SK-N-SH treated with all-trans-retinoic acid at 6 μM for 48 hours (cell line): Measurements from ENCODE around the gene LTBP2.

Experiments
- ATAC-seq: fragments of 200-7000 bp; cut with Tn5 transposase; 3 replicates; pipeline ENCODE4 v1.9.1; 2020; ENCODE audit warnings: mild to moderate bottlenecking, moderate library complexity
- ARNTL ChIP-seq: fragments of 450-650 bp; formaldehyde crosslinking; IDR thresholded peaks from 2 replicates; pipeline ENCODE4 v1.5.0; 2020; ENCODE audit warnings: low read depth, mild to moderate bottlenecking, moderate library complexity, borderline replicate concordance
- CSDC2 ChIP-seq: fragments of 250-450 bp; sonication (Bioruptor Pico); IDR thresholded peaks from 2 replicates; pipeline ENCODE4 v1.5.0; 2020; ENCODE audit warnings: mild to moderate bottlenecking, moderate library complexity
- ESRRG ChIP-seq: fragments of 250-450 bp; sonication (Bioruptor Pico); IDR thresholded peaks from 2 replicates; pipeline ENCODE4 v1.6.1; 2021; ENCODE audit warnings: mild to moderate bottlenecking
- GLIS3 ChIP-seq: fragments of 250-450 bp; sonication (Bioruptor Pico); IDR thresholded peaks from 2 replicates; pipeline ENCODE4 v1.5.0; 2020; ENCODE audit warnings: mild to moderate bottlenecking, moderate library complexity
- ISL1 ChIP-seq: fragments of 250-450 bp; sonication (Bioruptor Pico); IDR thresholded peaks from 2 replicates; pipeline ENCODE4 v2.1.2; 2022; ENCODE audit warnings: mild to moderate bottlenecking, moderate library complexity
- OSR1 ChIP-seq: fragments of 250-450 bp; sonication (Bioruptor Pico); IDR thresholded peaks from 2 replicates; pipeline ENCODE4 v1.8.0; 2022; ENCODE audit warnings: moderate library complexity, mild to moderate bottlenecking, inconsistent platforms
- PATZ1 ChIP-seq: fragments of 250-450 bp; sonication (Bioruptor Pico); IDR thresholded peaks from 2 replicates; pipeline ENCODE4 v1.8.0; 2020; ENCODE audit warnings: mild to moderate bottlenecking, moderate library complexity, borderline replicate concordance
- POU6F1 ChIP-seq: fragments of 250-450 bp; sonication (Bioruptor Pico); IDR thresholded peaks from 2 replicates; pipeline ENCODE4 v1.8.0; 2021; ENCODE audit warnings: low read depth, mild to moderate bottlenecking, moderate library complexity, borderline replicate concordance
- PPARA ChIP-seq: fragments of 250-450 bp; sonication (Bioruptor Pico); IDR thresholded peaks from 2 replicates; pipeline ENCODE4 v1.5.0; 2020; ENCODE audit warnings: mild to moderate bottlenecking, borderline replicate concordance
- RARB ChIP-seq: fragments of 250-450 bp; sonication (Bioruptor Pico); IDR thresholded peaks from 2 replicates; pipeline ENCODE4 v1.8.0; 2021; ENCODE audit warnings: mild to moderate bottlenecking, moderate library complexity
- SNAI2 ChIP-seq: fragments of 250-450 bp; sonication (Bioruptor Pico); IDR thresholded peaks from 2 replicates; pipeline ENCODE4 v1.5.0; 2020; ENCODE audit warnings: mild to moderate bottlenecking, moderate library complexity
- TCF4 ChIP-seq: fragments of 250-450 bp; sonication (Bioruptor Pico); IDR thresholded peaks from 2 replicates; pipeline ENCODE4 v1.8.0; 2021; ENCODE audit warnings: mild to moderate bottlenecking, moderate library complexity, borderline replicate concordance
- TOX ChIP-seq: fragments of 250-450 bp; sonication (Bioruptor Pico); IDR thresholded peaks from 2 replicates; pipeline ENCODE4 v1.8.0; 2021; ENCODE audit warnings: mild to moderate bottlenecking, moderate library complexity, borderline replicate concordance
- ZC3H10 ChIP-seq: fragments of 250-450 bp; sonication (Bioruptor Pico); IDR thresholded peaks from 2 replicates; pipeline ENCODE4 v1.5.1; 2021; ENCODE audit warnings: mild to moderate bottlenecking, moderate library complexity
- ZFP3 ChIP-seq: fragments of 250-450 bp; sonication (Bioruptor Pico); IDR thresholded peaks from 2 replicates; pipeline ENCODE4 v1.5.0; 2020; ENCODE audit warnings: mild to moderate bottlenecking, moderate library complexity
- ZFP30 ChIP-seq: fragments of 450-650 bp; formaldehyde crosslinking; IDR thresholded peaks from 2 replicates; pipeline ENCODE4 v1.5.0; 2022; ENCODE audit warnings: mild to moderate bottlenecking, moderate library complexity
- ZNF565 ChIP-seq: fragments of 450-650 bp; formaldehyde crosslinking; conservative IDR thresholded peaks from 2 replicates; pipeline ENCODE4 v1.5.0; 2020; ENCODE audit warnings: low read depth, mild to moderate bottlenecking, moderate library complexity
- ZNF70 ChIP-seq: fragments of 450-650 bp; formaldehyde crosslinking; IDR thresholded peaks from 2 replicates; pipeline ENCODE4 v1.5.0; 2020; ENCODE audit warnings: mild to moderate bottlenecking, moderate library complexity
- ZNF8 ChIP-seq: fragments of 450-650 bp; formaldehyde crosslinking; IDR thresholded peaks from 2 replicates; pipeline ENCODE4 v1.5.0; 2020; ENCODE audit warnings: mild to moderate bottlenecking, moderate library complexity
- TF ChIP-seq, protein P1 (sequence below): fragments of 250-450 bp; sonication (Bioruptor Pico); IDR thresholded peaks from 2 replicates; pipeline ENCODE4 v1.5.1; 2020; ENCODE audit warnings: low read depth, mild to moderate bottlenecking, moderate library complexity
- TF ChIP-seq, protein P2 (sequence below): fragments of 250-450 bp; sonication (Bioruptor Pico); IDR thresholded peaks from 2 replicates; pipeline ENCODE4 v1.5.1; 2021; ENCODE audit warnings: mild to moderate bottlenecking, moderate library complexity
- TF ChIP-seq, protein P3 (sequence below): fragments of 250-450 bp; sonication (Bioruptor Pico); IDR thresholded peaks from 2 replicates; pipeline ENCODE4 v1.5.0; 2020; ENCODE audit warnings: mild to moderate bottlenecking, moderate library complexity

LTBP2 gene

DNA sequence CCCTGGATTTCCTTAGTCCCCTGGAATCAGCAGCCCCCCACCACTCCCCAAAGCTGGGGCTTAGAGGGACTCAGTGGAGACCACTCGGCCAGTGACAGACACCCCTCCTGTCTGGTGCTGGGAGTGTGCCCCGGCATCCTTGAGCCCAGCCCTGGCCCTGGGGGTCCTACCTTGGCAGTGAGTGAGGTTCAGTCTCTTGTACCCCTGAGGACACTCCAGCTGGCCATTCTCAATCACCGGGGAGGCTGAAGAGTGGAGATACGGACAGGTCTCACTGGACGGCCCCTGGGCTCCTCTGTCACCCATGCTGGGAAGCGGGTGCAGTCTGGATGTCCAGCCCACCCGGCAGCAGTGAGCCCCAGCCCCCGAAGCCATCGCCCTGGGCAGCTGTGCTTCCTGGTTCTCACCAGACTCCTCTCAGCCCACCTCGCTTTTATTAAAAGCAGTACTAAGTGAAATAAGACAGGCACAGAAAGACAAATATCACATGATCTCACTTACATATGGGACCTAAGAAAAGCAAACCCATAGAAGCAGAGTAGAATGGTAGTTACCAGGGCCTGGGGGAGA, 76.2 kb downstream of the LTBP2 start:
- no peak for ATAC-seq
- TF ChIP-seq PPARA (CRISPR knock-in tag) = no peak
- no peak for TF ChIP-seq ZFP30 (CRISPR knock-in tag)
- no peak for TF ChIP-seq ZNF565 (CRISPR knock-in tag)
- TF ChIP-seq TOX (CRISPR knock-in tag) = no peak
- TF ChIP-seq SNAI2 (CRISPR knock-in tag) = no peak
- TF ChIP-seq GLIS3 (CRISPR knock-in tag) = no peak
- no peak for TF ChIP-seq PATZ1 (CRISPR knock-in tag)
- TF ChIP-seq ISL1 (CRISPR knock-in tag) = no peak
- TF ChIP-seq ZC3H10 = no peak
- no peak for TF ChIP-seq ZNF70 (CRISPR knock-in tag)
- no peak for TF ChIP-seq ZNF8 (CRISPR knock-in tag)
- TF ChIP-seq, protein P1, sequence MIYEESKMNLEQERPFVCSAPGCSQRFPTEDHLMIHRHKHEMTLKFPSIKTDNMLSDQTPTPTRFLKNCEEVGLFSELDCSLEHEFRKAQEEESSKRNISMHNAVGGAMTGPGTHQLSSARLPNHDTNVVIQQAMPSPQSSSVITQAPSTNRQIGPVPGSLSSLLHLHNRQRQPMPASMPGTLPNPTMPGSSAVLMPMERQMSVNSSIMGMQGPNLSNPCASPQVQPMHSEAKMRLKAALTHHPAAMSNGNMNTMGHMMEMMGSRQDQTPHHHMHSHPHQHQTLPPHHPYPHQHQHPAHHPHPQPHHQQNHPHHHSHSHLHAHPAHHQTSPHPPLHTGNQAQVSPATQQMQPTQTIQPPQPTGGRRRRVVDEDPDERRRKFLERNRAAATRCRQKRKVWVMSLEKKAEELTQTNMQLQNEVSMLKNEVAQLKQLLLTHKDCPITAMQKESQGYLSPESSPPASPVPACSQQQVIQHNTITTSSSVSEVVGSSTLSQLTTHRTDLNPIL (CRISPR knock-in tag) = no peak
- TF ChIP-seq, protein P2, sequence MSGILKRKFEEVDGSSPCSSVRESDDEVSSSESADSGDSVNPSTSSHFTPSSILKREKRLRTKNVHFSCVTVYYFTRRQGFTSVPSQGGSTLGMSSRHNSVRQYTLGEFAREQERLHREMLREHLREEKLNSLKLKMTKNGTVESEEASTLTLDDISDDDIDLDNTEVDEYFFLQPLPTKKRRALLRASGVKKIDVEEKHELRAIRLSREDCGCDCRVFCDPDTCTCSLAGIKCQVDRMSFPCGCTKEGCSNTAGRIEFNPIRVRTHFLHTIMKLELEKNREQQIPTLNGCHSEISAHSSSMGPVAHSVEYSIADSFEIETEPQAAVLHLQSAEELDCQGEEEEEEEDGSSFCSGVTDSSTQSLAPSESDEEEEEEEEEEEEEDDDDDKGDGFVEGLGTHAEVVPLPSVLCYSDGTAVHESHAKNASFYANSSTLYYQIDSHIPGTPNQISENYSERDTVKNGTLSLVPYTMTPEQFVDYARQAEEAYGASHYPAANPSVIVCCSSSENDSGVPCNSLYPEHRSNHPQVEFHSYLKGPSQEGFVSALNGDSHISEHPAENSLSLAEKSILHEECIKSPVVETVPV (CRISPR knock-in tag) = no peak
- TF ChIP-seq, protein P3, sequence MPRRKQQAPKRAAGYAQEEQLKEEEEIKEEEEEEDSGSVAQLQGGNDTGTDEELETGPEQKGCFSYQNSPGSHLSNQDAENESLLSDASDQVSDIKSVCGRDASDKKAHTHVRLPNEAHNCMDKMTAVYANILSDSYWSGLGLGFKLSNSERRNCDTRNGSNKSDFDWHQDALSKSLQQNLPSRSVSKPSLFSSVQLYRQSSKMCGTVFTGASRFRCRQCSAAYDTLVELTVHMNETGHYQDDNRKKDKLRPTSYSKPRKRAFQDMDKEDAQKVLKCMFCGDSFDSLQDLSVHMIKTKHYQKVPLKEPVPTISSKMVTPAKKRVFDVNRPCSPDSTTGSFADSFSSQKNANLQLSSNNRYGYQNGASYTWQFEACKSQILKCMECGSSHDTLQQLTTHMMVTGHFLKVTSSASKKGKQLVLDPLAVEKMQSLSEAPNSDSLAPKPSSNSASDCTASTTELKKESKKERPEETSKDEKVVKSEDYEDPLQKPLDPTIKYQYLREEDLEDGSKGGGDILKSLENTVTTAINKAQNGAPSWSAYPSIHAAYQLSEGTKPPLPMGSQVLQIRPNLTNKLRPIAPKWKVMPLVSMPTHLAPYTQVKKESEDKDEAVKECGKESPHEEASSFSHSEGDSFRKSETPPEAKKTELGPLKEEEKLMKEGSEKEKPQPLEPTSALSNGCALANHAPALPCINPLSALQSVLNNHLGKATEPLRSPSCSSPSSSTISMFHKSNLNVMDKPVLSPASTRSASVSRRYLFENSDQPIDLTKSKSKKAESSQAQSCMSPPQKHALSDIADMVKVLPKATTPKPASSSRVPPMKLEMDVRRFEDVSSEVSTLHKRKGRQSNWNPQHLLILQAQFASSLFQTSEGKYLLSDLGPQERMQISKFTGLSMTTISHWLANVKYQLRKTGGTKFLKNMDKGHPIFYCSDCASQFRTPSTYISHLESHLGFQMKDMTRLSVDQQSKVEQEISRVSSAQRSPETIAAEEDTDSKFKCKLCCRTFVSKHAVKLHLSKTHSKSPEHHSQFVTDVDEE = no peak
- no peak for TF ChIP-seq OSR1 (CRISPR knock-in tag)
- TF ChIP-seq ARNTL = no peak

GRCh38 chr14:74533576-74533975, 78.5 kb downstream of the LTBP2 start:
- TF ChIP-seq ZFP3 (CRISPR knock-in tag) (no peak), RARB (CRISPR knock-in tag) (no peak), PPARA (CRISPR knock-in tag) (no peak), ZNF565 (CRISPR knock-in tag) (no peak), ESRRG (CRISPR knock-in tag) (no peak), POU6F1 (CRISPR knock-in tag) (no peak), ISL1 (CRISPR knock-in tag) (no peak), ARNTL (no peak), ZC3H10 (no peak), ZFP30 (CRISPR knock-in tag) (no peak), ZNF70 (CRISPR knock-in tag) (no peak), GLIS3 (CRISPR knock-in tag) (no peak), PATZ1 (CRISPR knock-in tag) (no peak), TCF4 (CRISPR knock-in tag) (no peak), CSDC2 (no peak), ZNF8 (CRISPR knock-in tag) (no peak), OSR1 (CRISPR knock-in tag) (no peak), TOX (CRISPR knock-in tag) (no peak)
- TF ChIP-seq, protein P2 (CRISPR knock-in tag) = no peak
- TF ChIP-seq, protein P3 = no peak
- no peak for ATAC-seq
